ENCODE data around the gene CLTCL1. TPM values are rescaled to one million over a fixed set of nuclear protein-coding genes. Genes with fewer than 3 reads are reported as not detected.

CLTCL1 gene
- total RNA-seq, 2 donors from 2014 or later: 1.3 to 3.3 TPM

DNA sequence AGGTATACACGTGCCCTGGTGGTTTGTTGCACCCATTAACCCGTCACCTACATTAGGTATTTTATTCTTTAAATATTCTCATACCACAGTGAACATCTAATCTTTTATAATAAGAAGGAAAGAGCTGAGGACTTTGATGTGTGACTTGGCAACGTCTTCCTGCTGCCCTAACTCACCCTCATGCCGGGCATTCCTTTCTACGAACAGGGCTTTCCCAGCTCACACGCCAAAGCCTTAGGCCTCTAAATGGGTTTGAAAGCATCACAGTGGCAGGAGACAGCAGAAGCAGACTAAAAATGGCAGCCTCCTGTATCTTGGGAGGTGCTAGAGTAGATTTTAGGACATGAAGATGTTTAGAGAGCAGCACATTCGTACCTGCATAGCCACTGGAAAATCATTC is 52.6 kb downstream of the CLTCL1 start:
- Mint-ChIP-seq H3K9me3 (no peaks in the 10 kb centered on the region), H3K36me3 (no peaks in the 10 kb centered on the region), H3K27ac (no peak overlapping the region)
- no peak for ATAC-seq
- DNase-seq (ENCODE audit: low spot score in 2 of 2): no peak

GRCh38 chr22:19235874-19236273 is 55.6 kb downstream of the CLTCL1 start:
- no peak overlapping the region for H3K27ac Mint-ChIP-seq
- H3K36me3 Mint-ChIP-seq: no peaks in the 10 kb centered on the region
- no peaks in the 10 kb centered on the region for H3K9me3 Mint-ChIP-seq
- DNase-seq (ENCODE audit: low spot score in 2 of 2): no peak
- ATAC-seq: no peak

DNA sequence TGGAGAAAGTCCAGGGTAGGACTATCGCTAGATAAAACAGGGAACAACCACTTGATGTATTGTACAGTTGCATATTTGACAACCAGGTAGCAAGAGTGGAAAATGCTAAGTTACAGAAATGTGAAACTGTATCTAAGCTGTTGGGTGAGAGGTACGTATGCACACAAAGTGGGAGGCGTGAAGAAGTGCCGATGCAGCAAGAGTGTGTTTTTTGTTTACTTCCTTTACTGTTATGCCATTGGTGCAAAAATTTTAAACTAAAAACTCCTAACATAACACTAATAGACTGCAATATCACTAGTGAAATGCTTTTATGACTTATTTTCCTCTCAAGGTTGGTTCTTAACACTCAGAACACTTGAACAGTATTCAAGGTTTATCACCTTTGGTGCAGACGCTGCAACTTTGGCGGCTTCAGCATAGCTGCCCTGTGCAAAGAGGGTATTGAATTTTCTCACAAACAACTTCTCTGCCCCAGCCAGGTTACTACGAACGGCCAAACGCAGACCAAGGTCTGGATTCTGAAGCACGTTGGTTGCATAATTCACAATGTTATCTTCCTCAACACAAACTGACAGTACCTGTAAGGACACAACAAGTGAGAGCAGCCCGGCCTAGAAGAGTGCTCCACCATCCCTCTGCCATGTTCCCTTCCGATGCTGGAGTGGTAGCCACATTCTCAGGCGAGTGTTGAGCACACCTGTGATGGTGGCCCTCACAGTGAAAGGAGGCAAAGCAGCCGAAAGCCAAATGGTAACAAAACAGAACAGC is 57.2 kb downstream of the CLTCL1 start:
- ATAC-seq: no peak
- no peak overlapping the region for H3K27ac Mint-ChIP-seq
- DNase-seq (ENCODE audit: low spot score in 2 of 2): no peak
- H3K36me3 Mint-ChIP-seq: no peaks in the 10 kb centered on the region
- no peaks in the 10 kb centered on the region for H3K9me3 Mint-ChIP-seq

- ATAC-seq (no peak), DNase-seq (ENCODE audit: low spot score in 2 of 2) (no peak)
- Mint-ChIP-seq H3K9me3 (no peaks in the 10 kb centered on the region), H3K27ac (no peak overlapping the region), H3K36me3 (no peaks in the 10 kb centered on the region)
Observed at GRCh38 chr22:19233189-19233661, 58.3 kb downstream of the CLTCL1 start.

DNA sequence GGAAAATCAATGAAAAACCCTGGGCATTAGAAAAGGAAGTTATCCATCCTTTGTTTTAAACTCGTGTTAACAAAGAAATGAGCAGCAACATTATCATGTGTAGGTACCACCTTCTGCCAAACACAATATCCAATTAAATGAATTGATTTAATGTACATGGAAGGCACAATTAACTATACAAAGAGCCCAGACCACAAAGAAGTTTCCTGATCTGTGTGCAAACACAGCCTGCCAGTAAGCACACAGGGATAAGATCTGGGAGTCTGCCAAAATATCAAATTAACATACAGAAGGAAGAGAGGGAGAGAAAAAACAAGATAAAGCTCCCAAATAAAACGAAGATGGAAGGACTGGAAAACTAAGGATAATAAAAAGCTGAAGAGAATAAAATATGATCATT is 58.9 kb downstream of the CLTCL1 start:
- Mint-ChIP-seq H3K27ac (no peak overlapping the region), H3K36me3 (no peaks in the 10 kb centered on the region), H3K9me3 (no peaks in the 10 kb centered on the region)
- DNase-seq (ENCODE audit: low spot score in 2 of 2) (no peak), ATAC-seq (no peak)

- no peaks in the 10 kb centered on the region for H3K36me3 Mint-ChIP-seq
- ATAC-seq (no peak), DNase-seq (ENCODE audit: low spot score in 2 of 2) (no peak)
- H3K9me3 Mint-ChIP-seq: no peaks in the 10 kb centered on the region
- H3K27ac Mint-ChIP-seq: no peak overlapping the region
Observed at GRCh38 chr22:19231986-19232385, 59.5 kb downstream of the CLTCL1 start.

DNA sequence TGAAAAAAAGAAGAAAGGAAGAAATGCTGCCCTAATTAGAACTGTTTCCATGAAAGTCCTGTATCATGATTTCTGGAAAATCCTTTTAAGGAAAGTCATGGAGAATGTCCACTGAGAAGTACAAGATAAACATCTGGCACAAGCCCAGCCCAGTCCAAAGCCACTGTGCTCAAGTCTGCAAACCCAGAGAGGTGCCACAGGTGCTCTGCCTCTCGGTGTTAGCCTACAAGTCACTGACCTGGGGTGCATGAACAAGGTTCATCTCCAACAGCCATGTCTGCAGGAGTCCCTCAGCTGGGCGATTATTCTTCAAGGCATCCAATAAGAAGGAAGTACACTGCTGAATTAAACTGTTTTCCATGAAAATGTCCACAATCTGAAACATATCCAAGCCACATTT is 61.9 kb downstream of the CLTCL1 start:
- no peaks in the 10 kb centered on the region for H3K36me3 Mint-ChIP-seq

DNA sequence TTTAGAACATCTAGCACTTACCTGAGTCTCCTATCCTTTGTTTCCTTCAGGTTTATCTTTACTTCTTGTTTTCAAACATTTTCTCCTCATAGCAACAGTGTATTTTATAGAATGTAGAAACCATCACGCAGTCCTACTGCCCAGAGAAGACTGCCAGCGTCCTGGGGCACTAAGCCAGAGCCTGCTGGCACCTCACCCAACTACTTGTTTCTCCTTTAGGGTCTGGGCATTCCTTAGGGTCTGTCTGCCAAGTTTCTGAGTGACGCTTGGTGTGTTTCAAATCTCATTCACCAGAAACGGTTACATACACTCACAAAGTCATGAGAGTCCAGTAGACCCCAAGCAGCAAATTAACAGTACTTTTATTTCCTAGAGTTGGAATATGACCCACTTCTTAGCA is 63.3 kb downstream of the CLTCL1 start:
- H3K36me3 Mint-ChIP-seq: no peaks in the 10 kb centered on the region
- DNase-seq (ENCODE audit: low spot score in 2 of 2) (no peak), ATAC-seq (no peak)
- H3K27ac Mint-ChIP-seq: no peak overlapping the region
- no peaks in the 10 kb centered on the region for H3K9me3 Mint-ChIP-seq

More for the DNA sequence above, 61.9 kb downstream of the CLTCL1 start:
- ATAC-seq: no peak
- no peak for DNase-seq (ENCODE audit: low spot score in 2 of 2)
- no peak overlapping the region for H3K27ac Mint-ChIP-seq
- no peaks in the 10 kb centered on the region for H3K9me3 Mint-ChIP-seq

DNA sequence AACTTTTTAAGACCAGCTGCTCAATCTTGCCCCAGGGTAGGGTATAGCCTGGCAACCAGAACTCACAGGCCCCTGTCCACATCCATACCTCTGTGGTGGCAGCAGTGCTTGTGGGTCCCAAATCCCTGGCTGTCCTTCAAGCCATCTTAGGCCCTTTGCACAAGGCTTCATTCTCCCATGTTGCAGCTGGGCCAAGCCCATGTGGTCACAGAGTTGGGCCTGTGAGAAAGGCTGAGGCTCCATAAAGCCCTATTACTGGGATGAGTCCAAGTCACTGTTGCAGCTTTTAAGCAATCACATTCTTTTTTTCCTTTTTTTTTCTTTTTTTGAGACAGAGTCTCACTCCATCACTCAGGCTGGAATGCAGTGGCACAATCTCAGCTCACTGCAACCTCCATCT is 65.1 kb downstream of the CLTCL1 start:
- no peak overlapping the region for H3K27ac Mint-ChIP-seq
- ATAC-seq (no peak), DNase-seq (ENCODE audit: low spot score in 2 of 2) (no peak)
- no peaks in the 10 kb centered on the region for H3K9me3 Mint-ChIP-seq
- H3K36me3 Mint-ChIP-seq: no peaks in the 10 kb centered on the region

DNA sequence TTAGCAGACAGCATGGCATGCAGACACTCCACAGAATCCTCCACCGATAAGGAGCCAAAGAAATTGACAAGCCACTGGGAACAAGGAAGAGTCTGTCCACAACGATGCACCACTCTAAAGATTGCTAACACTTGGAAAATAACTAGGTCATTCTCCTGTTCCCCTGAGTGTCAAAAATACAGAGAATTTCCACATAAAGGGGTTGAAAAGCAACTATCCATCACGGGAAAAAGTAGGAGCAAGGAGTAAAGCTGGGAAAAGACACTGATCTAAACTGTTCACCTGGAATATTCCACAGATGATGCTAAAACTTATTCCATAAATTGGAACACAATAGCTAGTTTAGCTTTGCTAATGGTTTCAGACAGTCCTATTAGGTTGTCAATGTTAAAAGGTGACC is 66.0 kb downstream of the CLTCL1 start:
- no peaks in the 10 kb centered on the region for H3K9me3 Mint-ChIP-seq
- ATAC-seq (no peak), DNase-seq (ENCODE audit: low spot score in 2 of 2) (no peak)
- no peaks in the 10 kb centered on the region for H3K36me3 Mint-ChIP-seq
- H3K27ac Mint-ChIP-seq: no peak overlapping the region

GRCh38 chr22:19224985-19225384 is 66.5 kb downstream of the CLTCL1 start:
- H3K36me3 Mint-ChIP-seq: no peaks in the 10 kb centered on the region
- no peaks in the 10 kb centered on the region for H3K9me3 Mint-ChIP-seq
- DNase-seq (ENCODE audit: low spot score in 2 of 2) (no peak), ATAC-seq (no peak)
- H3K27ac Mint-ChIP-seq: no peak overlapping the region

DNA sequence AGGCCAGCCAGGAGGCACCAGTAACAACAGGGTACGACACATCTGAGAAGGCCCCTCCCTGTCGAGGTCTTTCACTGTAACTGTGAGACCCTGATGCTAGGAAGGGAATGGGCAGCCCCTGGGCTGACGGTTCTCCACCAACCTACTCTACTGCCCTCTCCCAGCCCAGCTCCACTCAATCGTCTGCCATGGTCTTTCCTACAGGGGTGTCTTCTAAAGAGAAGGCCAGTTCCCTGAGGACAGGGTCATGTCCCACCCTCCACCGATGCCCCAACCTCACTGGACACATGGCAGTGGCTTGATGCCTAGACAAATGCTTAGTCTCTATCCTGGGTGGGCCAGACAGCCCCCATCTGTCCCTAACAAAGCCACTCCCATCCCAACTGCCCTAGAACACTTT is 67.0 kb downstream of the CLTCL1 start:
- H3K9me3 Mint-ChIP-seq: no peaks in the 10 kb centered on the region

GRCh38 chr22:19223617-19224016 is 67.9 kb downstream of the CLTCL1 start:
- Mint-ChIP-seq H3K36me3 (no peaks in the 10 kb centered on the region), H3K9me3 (no peaks in the 10 kb centered on the region), H3K27ac (no peak overlapping the region)
- no peak for ATAC-seq
- no peak for DNase-seq (ENCODE audit: low spot score in 2 of 2)

More for the DNA sequence above, 67.0 kb downstream of the CLTCL1 start:
- Mint-ChIP-seq H3K27ac (no peak overlapping the region), H3K36me3 (no peaks in the 10 kb centered on the region)
- ATAC-seq: no peak
- no peak for DNase-seq (ENCODE audit: low spot score in 2 of 2)

GRCh38 chr22:19223110-19223509 is 68.4 kb downstream of the CLTCL1 start:
- no peak for DNase-seq (ENCODE audit: low spot score in 2 of 2)
- no peaks in the 10 kb centered on the region for H3K36me3 Mint-ChIP-seq
- no peaks in the 10 kb centered on the region for H3K9me3 Mint-ChIP-seq

GRCh38 chr22:19222242-19223005 is 69.1 kb downstream of the CLTCL1 start:
- DNase-seq (ENCODE audit: low spot score in 2 of 2) (no peak), ATAC-seq (no peak)
- Mint-ChIP-seq H3K9me3 (no peaks in the 10 kb centered on the region), H3K27ac (no peak overlapping the region), H3K36me3 (no peaks in the 10 kb centered on the region)

More at GRCh38 chr22:19223110-19223509, 68.4 kb downstream of the CLTCL1 start:
- H3K27ac Mint-ChIP-seq: no peak overlapping the region
- ATAC-seq: no peak

- Mint-ChIP-seq H3K36me3 (no peaks in the 10 kb centered on the region), H3K9me3 (no peaks in the 10 kb centered on the region), H3K27ac (no peak overlapping the region)
- DNase-seq (ENCODE audit: low spot score in 2 of 2) (no peak), ATAC-seq (no peak)
Observed at GRCh38 chr22:19220867-19221266, 70.7 kb downstream of the CLTCL1 start.

DNA sequence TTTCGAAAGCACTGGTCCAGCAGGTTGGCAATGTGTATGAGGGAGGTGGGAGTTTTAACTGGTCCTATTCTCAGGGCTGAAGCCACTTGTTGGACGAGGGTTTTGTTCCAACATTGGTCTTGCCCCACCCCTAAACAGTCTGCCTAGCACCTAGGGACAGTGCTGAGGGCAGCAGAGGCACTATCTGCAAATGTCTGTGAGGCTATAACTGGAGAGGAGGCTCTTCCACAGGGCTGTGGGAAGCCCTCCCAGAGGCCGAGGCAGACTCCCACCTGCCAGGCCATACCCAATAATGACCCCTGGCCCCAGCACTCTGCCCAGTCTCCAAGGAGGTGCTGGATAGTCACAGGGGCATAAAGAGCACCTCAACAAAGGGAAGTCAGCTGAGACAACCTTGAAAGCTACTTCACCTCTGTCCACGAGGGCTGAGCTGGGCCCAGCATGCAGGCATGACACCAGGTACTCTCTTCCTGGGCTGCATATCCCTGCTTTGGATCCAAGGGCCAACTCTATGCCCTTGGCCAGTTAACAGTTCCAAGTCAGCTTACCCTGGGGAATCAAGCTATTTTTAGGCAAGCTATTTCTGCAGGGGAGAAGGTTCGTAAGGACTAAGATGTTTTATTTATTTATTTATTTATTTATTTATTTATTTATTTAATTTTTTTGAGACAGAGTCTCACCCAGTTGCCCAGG is 72.8 kb downstream of the CLTCL1 start:
- H3K9me3 Mint-ChIP-seq: no peaks in the 10 kb centered on the region
- no peaks in the 10 kb centered on the region for H3K36me3 Mint-ChIP-seq
- DNase-seq (ENCODE audit: low spot score in 2 of 2): no peak
- ATAC-seq: no peak
- no peak overlapping the region for H3K27ac Mint-ChIP-seq
